ENCODE measurements around the gene FNBP1L. TPM values are rescaled to one million over a fixed set of nuclear protein-coding genes. Genes with fewer than 3 reads are reported as not detected.

FNBP1L gene
- total RNA-seq, 1 donor from 2014 or later: 47.3 TPM

DNA sequence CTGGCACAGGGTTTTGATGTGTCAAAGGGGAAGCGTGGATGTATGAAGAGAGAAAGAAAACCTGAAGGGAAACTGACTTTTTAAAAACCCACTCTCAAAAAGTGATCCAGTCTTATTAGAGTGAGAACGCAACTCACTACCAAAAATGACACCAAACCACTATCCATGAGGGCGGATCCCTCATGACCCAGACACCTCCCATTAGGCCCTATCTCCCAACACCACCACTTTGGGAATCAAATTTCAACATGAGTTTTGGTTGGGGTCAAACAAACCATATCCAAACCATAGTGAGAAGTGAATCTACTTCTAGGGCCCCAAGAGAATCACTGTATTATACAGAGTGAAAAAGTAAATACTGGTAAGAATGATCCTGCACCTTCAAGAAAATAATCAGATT is 53.5 kb downstream of the FNBP1L start:
- peaks cover 1% of the 10 kb centered on the region for H3K36me3 Mint-ChIP-seq (ENCODE audit: low read depth)
- DNase-seq (ENCODE audit: low spot score): no peak
- TF ChIP-seq, protein P1, sequence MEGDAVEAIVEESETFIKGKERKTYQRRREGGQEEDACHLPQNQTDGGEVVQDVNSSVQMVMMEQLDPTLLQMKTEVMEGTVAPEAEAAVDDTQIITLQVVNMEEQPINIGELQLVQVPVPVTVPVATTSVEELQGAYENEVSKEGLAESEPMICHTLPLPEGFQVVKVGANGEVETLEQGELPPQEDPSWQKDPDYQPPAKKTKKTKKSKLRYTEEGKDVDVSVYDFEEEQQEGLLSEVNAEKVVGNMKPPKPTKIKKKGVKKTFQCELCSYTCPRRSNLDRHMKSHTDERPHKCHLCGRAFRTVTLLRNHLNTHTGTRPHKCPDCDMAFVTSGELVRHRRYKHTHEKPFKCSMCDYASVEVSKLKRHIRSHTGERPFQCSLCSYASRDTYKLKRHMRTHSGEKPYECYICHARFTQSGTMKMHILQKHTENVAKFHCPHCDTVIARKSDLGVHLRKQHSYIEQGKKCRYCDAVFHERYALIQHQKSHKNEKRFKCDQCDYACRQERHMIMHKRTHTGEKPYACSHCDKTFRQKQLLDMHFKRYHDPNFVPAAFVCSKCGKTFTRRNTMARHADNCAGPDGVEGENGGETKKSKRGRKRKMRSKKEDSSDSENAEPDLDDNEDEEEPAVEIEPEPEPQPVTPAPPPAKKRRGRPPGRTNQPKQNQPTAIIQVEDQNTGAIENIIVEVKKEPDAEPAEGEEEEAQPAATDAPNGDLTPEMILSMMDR (IDR thresholded peaks at IDR 0.05): no peak

DNA sequence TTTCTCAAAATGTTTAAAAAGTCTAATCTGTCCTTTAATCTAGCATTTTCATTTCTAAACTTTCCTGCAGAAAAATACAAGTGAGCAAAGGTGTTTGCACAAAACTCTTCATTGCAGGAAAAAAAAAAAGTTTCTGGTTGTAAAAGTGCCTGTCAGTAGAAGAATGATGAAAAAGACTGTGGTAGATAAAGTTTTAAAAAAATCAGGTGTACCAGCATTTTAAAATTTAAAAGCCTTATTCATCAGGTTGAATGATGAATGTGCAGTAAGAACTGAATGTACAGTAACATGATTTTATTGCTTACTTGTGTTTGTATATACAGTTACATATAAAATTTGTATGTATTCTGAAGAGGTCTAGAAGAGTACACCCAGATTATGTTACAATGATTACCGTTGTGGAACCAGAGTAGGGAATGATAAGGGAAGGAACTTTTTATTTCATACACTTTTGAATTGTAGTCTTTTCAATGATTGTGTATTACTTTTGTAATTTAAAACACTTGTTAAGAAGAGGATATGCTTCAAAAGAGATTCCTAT is 54.0 kb downstream of the FNBP1L start:
- Mint-ChIP-seq H3K36me3 (ENCODE audit: low read depth) (peaks cover 1% of the 10 kb centered on the region), H3K27me3 (ENCODE audit: low read depth) (no peaks in the 10 kb centered on the region), H3K27ac (ENCODE audit: unreplicated experiment) (no peak overlapping the region), H3K4me1 (ENCODE audit: low read depth) (peaks cover 24% of the 10 kb centered on the region), H3K4me3 (ENCODE audit: unreplicated experiment) (no peak overlapping the region), H3K9me3 (ENCODE audit: low read depth) (no peaks in the 10 kb centered on the region)
- no peak for DNase-seq (ENCODE audit: low spot score)
- TF ChIP-seq, protein P1 (IDR thresholded peaks at IDR 0.05): no peak

More for the DNA sequence above, 53.5 kb downstream of the FNBP1L start:
- Mint-ChIP-seq H3K4me3 (ENCODE audit: unreplicated experiment) (no peak overlapping the region), H3K27ac (ENCODE audit: unreplicated experiment) (no peak overlapping the region), H3K9me3 (ENCODE audit: low read depth) (no peaks in the 10 kb centered on the region), H3K27me3 (ENCODE audit: low read depth) (no peaks in the 10 kb centered on the region), H3K4me1 (ENCODE audit: low read depth) (peaks cover 24% of the 10 kb centered on the region)

DNA sequence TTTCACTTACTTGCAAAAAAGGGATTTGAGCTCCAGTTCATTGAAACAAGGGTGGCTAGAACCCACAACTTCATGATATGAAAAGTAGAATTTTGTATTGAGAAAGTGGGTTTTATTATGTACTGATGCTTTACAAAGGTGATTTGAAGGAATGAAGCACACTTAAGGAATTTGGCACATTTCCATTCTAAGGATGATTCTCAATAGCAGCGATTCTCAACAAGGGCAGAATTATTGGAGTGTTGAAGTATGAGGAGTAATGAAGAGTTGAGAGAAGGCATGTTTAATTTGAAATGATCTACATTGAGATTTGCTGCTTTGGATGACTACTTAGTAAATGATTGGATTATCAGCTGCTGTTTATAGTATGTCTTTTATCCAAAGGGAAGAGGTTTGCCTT is 54.7 kb downstream of the FNBP1L start:
- H3K4me3 Mint-ChIP-seq (ENCODE audit: unreplicated experiment): no peak overlapping the region
- H3K4me1 Mint-ChIP-seq (ENCODE audit: low read depth): peaks cover 28% of the 10 kb centered on the region
- H3K27ac Mint-ChIP-seq (ENCODE audit: unreplicated experiment): no peak overlapping the region
- no peaks in the 10 kb centered on the region for H3K9me3 Mint-ChIP-seq (ENCODE audit: low read depth)
- H3K36me3 Mint-ChIP-seq (ENCODE audit: low read depth): peaks cover 1% of the 10 kb centered on the region
- no peak for DNase-seq (ENCODE audit: low spot score)
- TF ChIP-seq, protein P1 (IDR thresholded peaks at IDR 0.05): no peak
- no peaks in the 10 kb centered on the region for H3K27me3 Mint-ChIP-seq (ENCODE audit: low read depth)

DNA sequence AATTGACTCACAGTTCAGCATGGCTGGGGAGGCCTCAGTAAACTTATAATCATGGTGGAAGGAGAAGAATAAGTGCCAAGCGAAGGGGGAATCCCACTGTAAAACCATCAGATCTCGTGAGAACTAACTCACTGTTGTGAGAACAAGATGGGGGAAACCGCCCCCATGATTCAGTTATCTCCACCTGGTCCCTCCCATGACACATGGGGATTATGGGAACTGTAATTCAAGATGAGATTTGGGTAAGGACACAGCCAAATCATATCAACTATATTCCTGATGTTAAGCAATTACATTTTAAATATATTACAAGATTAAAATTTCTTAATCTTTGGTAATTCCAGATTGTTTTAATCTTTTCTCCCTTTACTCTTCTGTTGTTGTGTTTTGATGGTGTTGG is 55.2 kb downstream of the FNBP1L start:
- no peaks in the 10 kb centered on the region for H3K27me3 Mint-ChIP-seq (ENCODE audit: low read depth)
- H3K9me3 Mint-ChIP-seq (ENCODE audit: low read depth): no peaks in the 10 kb centered on the region
- peaks cover 25% of the 10 kb centered on the region for H3K4me1 Mint-ChIP-seq (ENCODE audit: low read depth)
- no peak overlapping the region for H3K27ac Mint-ChIP-seq (ENCODE audit: unreplicated experiment)
- no peak for DNase-seq (ENCODE audit: low spot score)
- no peak overlapping the region for H3K4me3 Mint-ChIP-seq (ENCODE audit: unreplicated experiment)
- TF ChIP-seq, protein P1 (IDR thresholded peaks at IDR 0.05): no peak
- peaks cover 1% of the 10 kb centered on the region for H3K36me3 Mint-ChIP-seq (ENCODE audit: low read depth)

DNA sequence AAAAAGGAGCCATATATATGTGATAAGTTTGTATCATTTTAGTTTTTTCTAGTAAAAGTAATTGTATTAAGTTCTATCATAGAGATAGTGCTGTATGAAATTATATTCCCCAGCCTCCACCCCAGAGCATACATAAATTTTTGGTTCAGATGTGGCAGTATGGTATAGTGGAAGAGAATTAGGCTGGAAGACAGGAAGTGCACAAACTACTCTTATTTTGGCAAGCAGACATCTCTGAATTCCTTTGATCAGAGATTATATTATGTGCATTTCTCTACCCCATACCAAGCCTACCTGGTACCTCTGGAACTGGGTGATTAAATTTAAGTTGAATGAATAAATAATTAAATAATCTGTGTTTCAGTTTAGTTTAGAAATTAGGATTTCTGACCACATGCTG is 55.9 kb downstream of the FNBP1L start:
- Mint-ChIP-seq H3K4me3 (ENCODE audit: unreplicated experiment) (no peak overlapping the region), H3K9me3 (ENCODE audit: low read depth) (no peaks in the 10 kb centered on the region)
- TF ChIP-seq, protein P1 (IDR thresholded peaks at IDR 0.05): no peak

More for the DNA sequence above, 55.9 kb downstream of the FNBP1L start:
- Mint-ChIP-seq H3K27me3 (ENCODE audit: low read depth) (no peaks in the 10 kb centered on the region), H3K27ac (ENCODE audit: unreplicated experiment) (no peak overlapping the region), H3K36me3 (ENCODE audit: low read depth) (peaks cover 2% of the 10 kb centered on the region), H3K4me1 (ENCODE audit: low read depth) (peaks cover 21% of the 10 kb centered on the region)
- DNase-seq (ENCODE audit: low spot score): no peak
